Stimulated activated CD4-positive, alpha-beta T cell treated with anti-CD3 and anti-CD28 coated beads, TNF-alpha, amount 100 ng/mL, for 1 hour (primary cell): ENCODE measurements around the gene SGMS2.

ENCODE experiments used
- DNase-seq, 3 donors: peaks; one replicate each; pipeline ENCODE4 v3.0.0-alpha.2; 2020; ENCODE audit warnings: low read depth in 3 of 3, low spot score in 1 of 3

Gene SGMS2

DNA sequence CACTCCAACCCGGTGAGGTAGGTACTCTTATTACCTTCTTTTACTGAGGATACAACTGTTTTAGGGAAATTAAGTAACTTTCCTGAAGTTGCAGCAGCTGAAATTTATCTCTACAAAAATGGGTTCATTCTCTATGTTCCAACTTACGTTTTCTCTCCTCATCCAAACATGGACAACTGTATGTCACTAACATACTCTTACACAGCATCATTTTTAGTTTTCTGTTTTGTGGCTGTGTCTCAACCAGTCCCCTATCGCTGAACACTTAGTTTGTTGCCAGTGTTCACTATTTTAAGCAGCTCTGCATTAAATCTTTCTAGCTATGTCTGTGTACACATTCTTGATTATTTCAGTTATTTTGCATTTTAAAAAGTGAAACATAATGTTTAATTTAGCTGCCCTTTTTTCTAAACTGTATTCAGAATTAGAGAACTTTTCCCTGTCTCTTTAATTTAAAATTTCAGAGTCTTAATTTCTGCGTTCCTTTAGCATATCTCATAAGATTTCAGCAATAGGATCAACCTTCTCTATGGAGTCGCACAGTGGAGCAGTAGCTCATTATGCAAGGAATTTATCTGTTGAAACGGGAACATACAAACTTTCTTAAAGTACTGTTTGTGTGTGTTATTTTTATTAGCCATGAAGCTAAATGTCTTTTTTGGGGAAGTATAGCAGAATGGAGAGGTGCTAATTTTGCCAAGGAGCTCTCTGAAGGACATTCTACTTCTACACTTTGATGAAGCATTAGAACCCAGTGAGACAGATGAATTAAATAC is 3.8 kb downstream of the SGMS2 start:
- DNase-seq = no peak

- DNase-seq = no peak
Observed at GRCh38 chr4:107831140-107831539, 6.4 kb downstream of the SGMS2 start.

- no peak for DNase-seq
Observed at GRCh38 chr4:107832275-107832807, 7.6 kb downstream of the SGMS2 start.

DNA sequence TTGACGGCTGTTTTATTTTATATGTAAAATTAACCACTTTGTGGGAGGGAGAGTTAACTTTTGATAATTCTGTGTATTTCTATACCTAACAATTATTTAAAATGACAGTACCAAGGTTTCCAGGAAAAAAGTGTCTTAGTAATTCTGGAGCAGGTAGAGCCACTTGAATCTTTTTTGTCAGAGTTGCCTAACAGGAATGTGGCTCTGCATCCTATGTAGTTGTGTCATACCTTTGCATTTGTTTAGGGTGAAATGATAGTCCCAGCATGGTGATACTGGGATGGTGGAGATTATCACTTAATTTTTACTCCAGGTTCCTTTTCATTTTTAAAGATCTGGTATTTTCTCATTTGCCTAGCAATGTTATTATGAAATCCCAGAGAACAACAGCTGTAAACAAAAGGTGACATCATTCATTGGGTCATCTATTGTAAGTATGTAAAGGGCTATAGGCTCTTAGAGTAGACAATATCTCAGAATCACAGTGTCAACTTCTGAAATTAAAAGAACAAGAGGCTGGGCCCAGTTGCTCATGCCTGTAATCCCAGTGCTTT is 9.6 kb downstream of the SGMS2 start:
- DNase-seq = no peak

GRCh38 chr4:107835406-107835805 is 10.7 kb downstream of the SGMS2 start:
- no peak for DNase-seq

- no peak for DNase-seq
Observed at GRCh38 chr4:107837317-107837716, 12.6 kb downstream of the SGMS2 start.

DNA sequence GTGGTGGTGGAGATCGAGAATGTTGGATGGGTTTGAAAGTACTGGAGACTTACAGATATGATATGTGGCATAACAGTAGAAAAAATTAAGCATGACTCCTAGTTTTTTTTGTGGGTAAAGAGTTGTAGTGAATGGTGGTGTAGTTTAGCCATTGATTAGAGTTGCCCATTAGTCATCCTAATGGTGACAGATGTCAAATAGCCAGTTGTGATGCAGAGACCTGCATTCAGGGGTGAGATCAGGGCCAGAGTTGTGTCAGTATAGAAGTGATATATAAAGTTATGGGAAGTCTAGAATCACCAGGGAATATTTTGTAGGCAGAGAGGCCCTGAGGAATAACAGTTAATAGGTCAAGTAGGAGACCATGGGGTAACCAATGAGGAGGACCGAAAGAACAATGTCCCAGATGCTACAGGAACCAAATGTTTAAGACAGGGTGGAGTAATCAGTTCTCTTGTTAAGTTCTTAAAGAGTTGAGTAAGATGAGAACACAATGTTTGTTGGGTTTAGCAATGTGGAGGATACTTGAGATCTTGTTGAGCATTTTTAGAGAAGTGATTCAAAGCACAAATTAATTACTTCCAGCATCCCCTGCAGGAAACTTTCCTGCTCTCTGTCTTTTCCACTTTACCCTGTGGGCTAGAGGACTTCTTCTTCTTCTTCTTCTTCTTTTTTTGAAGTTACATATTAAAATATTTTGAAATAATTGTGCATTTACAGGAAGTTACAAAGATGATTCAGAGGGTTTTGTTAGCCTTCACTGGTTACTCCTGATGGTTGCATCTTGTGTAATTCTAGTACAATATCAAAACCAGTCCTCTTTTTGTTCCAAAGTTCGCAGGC is 13.3 kb downstream of the SGMS2 start:
- DNase-seq = no peak

DNA sequence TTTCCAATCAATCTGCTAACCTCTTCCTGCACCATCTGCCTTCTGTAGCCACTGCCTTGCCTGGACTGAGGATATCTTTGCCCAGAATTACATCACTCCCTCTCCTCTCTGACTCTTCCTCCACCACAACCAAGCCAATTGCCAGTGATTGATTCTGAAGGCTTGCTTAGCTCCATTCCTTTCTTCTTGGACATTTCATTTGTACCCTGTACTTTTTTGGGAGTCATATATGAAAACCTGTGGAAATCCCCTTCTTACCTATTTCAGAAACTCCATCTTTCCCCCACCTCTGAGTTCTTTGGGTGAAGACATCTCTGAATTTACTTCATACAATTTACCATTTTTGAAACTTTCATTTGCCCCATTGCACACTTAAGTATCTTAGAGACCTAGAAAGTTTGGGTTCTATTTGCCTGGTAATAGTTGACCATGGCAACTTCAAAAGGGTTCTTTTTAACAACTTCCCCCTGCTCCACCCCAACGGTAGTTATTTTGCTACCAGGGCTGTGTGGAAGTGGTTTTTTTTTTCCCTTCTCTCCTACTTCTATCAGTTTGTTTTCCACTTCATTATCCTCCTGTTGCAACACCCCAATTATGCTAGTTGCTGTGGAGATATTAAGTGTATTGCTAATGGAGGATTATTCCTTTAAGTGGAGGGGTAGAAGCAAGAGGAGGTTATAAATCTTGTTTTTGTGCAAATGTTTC is 14.3 kb downstream of the SGMS2 start:
- DNase-seq = no peak

GRCh38 chr4:107843391-107843790 is 18.7 kb downstream of the SGMS2 start:
- no peak for DNase-seq

GRCh38 chr4:107845681-107846080 is 20.9 kb downstream of the SGMS2 start:
- DNase-seq = no peak

GRCh38 chr4:107850438-107850837 is 25.7 kb downstream of the SGMS2 start:
- no peak for DNase-seq

- DNase-seq = no peak
Observed at GRCh38 chr4:107853444-107854355, 29.0 kb downstream of the SGMS2 start.

DNA sequence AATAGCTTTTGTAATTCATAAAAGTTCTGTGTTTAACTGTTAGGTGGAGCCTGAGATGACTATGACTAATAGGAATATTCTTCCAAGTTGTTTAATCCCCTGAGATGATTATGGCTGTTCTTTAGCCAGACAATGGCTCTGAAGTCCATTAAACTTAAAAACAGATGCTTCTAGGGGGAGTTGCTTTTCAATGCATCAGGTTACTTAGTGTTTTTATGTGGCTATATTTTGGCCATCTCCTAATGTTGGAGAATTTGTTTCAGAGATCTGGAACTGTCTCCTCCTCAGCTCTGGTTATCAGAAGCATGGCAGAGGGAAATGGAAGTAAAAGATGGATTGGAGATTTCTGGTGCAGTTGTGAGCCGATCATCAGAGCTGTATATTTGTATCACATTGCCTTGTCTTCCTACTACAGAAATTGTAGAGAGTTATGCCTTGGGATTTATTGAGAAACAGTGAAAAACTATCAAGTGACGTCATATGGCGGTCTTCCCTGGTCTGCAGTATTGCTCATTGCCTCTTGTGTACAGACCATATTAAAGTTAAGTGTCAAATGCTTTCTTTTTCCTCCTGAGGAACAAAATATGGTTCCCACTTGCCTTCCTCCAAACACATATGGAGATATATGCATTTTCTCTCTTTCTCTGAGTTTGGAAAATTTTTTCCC is 29.8 kb downstream of the SGMS2 start:
- DNase-seq = no peak

DNA sequence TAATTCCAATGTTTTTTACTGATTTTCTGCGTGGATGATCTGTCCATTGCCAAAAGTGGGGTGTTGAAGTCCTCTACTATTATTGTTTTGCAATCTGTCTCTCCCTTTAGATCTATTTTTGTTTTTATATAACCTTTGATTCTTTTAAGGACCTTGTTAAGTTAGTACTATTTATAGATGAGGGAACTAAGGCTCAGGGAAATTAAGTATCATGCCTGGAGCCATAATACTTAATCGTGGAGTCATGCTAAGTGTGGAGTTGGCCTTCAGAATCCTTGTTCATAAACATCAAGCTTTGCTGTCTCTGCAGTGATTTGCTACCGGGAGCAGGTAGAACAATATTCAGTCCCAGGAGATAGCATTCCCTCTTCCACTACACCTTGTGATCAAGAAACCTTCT is 31.0 kb downstream of the SGMS2 start:
- no peak for DNase-seq

DNA sequence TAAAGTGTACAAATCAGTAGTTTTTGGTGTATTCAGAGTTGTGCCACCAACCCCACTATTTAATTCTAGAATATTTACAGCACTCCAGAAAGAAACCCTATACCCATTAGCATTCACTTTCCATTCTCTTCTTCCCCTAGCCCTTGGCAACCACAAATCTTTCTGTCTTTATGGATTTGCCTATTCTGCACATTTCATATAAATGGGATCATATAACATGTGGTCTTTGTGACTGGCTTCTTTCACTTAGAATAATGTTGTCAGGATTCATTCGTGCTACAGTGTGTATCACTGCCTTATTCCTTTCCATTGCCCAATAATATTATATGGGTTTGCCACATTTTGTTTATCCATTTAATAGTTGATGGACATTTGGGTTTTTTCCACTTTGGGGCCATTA is 32.2 kb downstream of the SGMS2 start:
- no peak for DNase-seq

DNA sequence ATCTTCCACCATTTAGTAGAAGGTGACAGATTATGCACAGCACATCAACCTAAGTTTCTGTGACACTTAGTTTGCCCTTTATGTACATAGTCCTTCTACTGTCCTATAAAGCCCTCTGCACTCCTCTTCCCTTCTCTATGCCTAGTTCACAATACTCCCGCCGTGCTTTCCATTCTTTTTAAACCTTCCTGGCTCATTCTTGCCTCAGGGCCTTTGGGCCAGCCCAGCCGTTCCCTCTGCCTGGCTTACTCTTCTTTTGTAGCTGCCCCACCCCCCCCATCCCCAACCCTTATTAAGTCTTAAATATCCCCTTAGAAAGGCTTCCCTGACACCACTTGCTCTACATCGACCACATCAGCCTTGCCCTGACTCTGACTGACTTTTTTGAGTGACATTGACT is 33.0 kb downstream of the SGMS2 start:
- DNase-seq = no peak

DNA sequence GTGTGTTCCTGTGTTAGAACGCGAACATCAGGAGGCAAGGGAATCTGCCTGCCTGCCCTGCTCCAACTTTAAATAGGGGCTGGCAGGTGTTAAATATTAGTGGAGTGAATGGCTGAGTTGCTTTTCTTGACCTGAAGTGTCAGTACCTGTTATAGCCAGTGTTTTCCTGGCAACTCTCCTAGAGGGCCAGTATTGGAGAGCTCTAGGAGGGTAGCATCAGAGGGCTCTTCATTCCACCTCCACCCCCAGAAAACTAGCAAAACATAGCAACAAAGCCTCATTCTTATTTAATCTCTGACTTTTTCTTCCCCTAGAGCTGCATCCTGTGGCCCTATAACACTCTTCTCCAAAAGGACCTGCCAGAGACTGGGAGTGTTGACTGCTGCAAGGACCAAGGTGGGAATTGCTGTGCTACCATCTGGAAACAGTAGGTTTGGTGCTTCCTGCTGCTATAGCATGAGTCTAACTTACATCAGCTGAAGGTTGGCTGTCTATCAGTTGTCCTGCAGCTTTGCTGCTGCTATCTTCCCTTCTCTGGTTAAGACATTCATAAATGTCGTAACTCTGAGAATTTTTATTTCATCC is 33.5 kb downstream of the SGMS2 start:
- DNase-seq = no peak

GRCh38 chr4:107862658-107863057 is 37.9 kb downstream of the SGMS2 start:
- DNase-seq = no peak

- DNase-seq = no peak
Observed at GRCh38 chr4:107863416-107863815, 38.7 kb downstream of the SGMS2 start.
